ENCODE measurements around the gene DNER.

DNA sequence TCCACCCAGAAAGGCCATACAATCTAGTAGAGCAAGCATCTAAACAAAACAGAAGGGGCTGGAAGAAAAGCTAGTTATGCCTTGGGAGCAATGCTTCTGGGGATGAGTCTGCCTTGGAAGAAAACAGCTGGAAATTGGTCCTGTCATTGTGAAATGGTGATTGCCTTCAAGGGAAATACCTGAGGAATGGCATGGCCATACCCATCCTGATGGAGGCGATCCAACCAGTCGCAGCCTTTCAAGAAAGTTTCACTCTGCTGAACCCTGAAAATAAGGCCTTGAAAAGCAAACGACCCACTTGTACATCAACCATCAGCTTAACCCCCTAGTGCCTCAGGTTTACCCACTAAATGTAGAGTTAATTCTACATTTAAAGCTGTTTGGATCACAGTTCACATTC is 370.7 kb downstream of the DNER start:
- TF ChIP-seq POLR2A (IDR thresholded peaks at IDR 0.05) (no peak), CTCF (IDR thresholded peaks at IDR 0.05) (no peak), EP300 (IDR thresholded peaks at IDR 0.05) (no peak), POLR2AphosphoS5 (IDR thresholded peaks at IDR 0.05) (no peak)
